ENCODE measurements around the gene KRTAP22-1. TPM values are rescaled to one million over a fixed set of nuclear protein-coding genes. Genes with fewer than 3 reads are reported as not detected.

KRTAP22-1 gene
- total and polyA plus RNA-seq, 2 donors (not counting 1 experiment from before 2014, with no cell fraction given), result not detected

DNA sequence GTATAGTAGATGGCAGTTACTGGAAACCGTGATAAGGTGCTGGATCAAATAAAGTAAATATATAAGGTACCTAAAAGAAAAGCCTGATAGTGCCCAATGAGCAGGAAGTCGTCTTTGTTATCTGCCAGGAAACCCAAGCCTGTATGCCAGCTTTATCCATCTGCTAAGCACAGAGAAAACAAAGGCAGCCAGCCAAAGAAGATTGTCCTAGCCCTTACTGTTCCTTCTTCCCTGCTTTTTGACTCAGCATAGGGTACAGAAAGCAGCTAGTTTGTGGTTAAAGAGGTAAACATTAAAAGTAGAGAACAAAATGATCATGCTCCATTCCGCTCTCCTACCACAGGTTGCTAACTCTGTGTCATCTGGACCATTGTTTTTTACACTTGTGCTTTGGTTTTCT is 20.8 kb upstream of the KRTAP22-1 start:
- no peaks in the 10 kb centered on the region for H3K4me1 ChIP-seq (ENCODE audit: control insufficient read depth in 2 of 2, insufficient read depth in 2 of 2, low read length in 2 of 2)
- H3K27me3 ChIP-seq (replicated peaks in 1 of 4; ENCODE audit: control extremely low read depth in 1 of 4, control insufficient read depth in 3 of 4, insufficient read depth in 4 of 4, low read length in 3 of 4), result no peaks in the 10 kb centered on the region
- H3K79me2 ChIP-seq (ENCODE audit: control insufficient read depth, insufficient read depth, low read length), result no peaks in the 10 kb centered on the region
- H3K4me3 ChIP-seq (ENCODE audit: control extremely low read depth in 1 of 5, extremely low read depth in 1 of 5, insufficient read depth in 1 of 5, low read depth in 2 of 5, low read length in 4 of 5), result no peak overlapping the region
- H3K4me1 Mint-ChIP-seq, result no peaks in the 10 kb centered on the region
- WGBS (ENCODE audit: insufficient coverage), result no CpG with 5 or more reads among the region's 3 CpGs
- no peaks in the 10 kb centered on the region for H4K20me1 ChIP-seq (ENCODE audit: control insufficient read depth, insufficient read depth, low read length, poor library complexity, severe bottlenecking)
- H2AFZ ChIP-seq (ENCODE audit: insufficient read depth, low read depth, low read length, poor library complexity, severe bottlenecking), result no peak overlapping the region
- H3K27me3 Mint-ChIP-seq, result no peaks in the 10 kb centered on the region
- no peak for ATAC-seq (ENCODE audit: low read depth)
- DNase-seq, result no peak
- TF ChIP-seq EZH2 (IDR thresholded peaks at IDR 0.05; ENCODE audit: borderline replicate concordance, insufficient read depth, low read depth, low read length, poor library complexity, severe bottlenecking), result no peak
- TF ChIP-seq, protein P1, sequence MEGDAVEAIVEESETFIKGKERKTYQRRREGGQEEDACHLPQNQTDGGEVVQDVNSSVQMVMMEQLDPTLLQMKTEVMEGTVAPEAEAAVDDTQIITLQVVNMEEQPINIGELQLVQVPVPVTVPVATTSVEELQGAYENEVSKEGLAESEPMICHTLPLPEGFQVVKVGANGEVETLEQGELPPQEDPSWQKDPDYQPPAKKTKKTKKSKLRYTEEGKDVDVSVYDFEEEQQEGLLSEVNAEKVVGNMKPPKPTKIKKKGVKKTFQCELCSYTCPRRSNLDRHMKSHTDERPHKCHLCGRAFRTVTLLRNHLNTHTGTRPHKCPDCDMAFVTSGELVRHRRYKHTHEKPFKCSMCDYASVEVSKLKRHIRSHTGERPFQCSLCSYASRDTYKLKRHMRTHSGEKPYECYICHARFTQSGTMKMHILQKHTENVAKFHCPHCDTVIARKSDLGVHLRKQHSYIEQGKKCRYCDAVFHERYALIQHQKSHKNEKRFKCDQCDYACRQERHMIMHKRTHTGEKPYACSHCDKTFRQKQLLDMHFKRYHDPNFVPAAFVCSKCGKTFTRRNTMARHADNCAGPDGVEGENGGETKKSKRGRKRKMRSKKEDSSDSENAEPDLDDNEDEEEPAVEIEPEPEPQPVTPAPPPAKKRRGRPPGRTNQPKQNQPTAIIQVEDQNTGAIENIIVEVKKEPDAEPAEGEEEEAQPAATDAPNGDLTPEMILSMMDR (IDR thresholded peaks at IDR 0.05), result no peak
- no peak overlapping the region for H3K27ac ChIP-seq (ENCODE audit: low read length in 2 of 2)
- H3K9ac ChIP-seq (ENCODE audit: low read length), result no peak overlapping the region
- no peaks in the 10 kb centered on the region for H3K36me3 ChIP-seq (replicated peaks in 1 of 2; ENCODE audit: control extremely low read depth in 1 of 2, control insufficient read depth in 1 of 2, extremely low read depth in 1 of 2, insufficient read depth in 2 of 2, low read length in 1 of 2)
- intact Hi-C loops (cut with micrococcal nuclease), result no loop called here
- ChIA-PET CTCF (no interaction called here), POLR2A (no interaction called here)
- no peak overlapping the region for H3K4me2 ChIP-seq (replicated peaks; ENCODE audit: low read depth, low read length, poor library complexity, severe bottlenecking)
- no peak overlapping the region for H3K4me3 Mint-ChIP-seq
- H3K9me3 ChIP-seq (ENCODE audit: control extremely low read depth in 1 of 3, control insufficient read depth in 2 of 3, insufficient read depth in 1 of 3, low read length in 2 of 3), result no peaks in the 10 kb centered on the region
- H3K27ac Mint-ChIP-seq, result no peak overlapping the region
- peaks cover 3% of the 10 kb centered on the region for H3K9me3 Mint-ChIP-seq (ENCODE audit: insufficient read depth)

DNA sequence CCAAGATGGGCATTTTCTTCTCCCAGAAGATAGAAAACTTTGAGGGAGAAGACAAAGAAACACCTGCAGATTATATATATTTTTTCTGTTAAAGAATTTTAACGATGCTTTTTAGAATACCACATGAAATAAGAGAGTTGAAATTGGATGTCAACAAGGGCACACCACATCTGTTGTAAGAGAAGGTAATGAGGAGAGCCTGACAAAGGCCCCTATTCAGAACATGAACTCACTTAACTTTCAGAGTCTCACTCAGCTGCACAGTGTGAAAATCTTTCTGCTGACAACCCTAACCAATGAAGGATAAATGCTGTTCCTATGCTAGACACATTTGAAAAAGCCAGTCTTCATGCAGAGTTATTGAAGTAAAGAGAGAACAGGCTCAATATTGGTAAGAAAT is 18.0 kb upstream of the KRTAP22-1 start:
- ChIA-PET CTCF (no interaction called here), POLR2A (no interaction called here)
- Histone ChIP-seq H2AFZ (ENCODE audit: insufficient read depth, low read depth, low read length, poor library complexity, severe bottlenecking) (no peak overlapping the region), H3K4me3 (ENCODE audit: control extremely low read depth in 1 of 5, extremely low read depth in 1 of 5, insufficient read depth in 1 of 5, low read depth in 2 of 5, low read length in 4 of 5) (no peak overlapping the region), H3K9ac (ENCODE audit: low read length) (no peak overlapping the region), H4K20me1 (ENCODE audit: control insufficient read depth, insufficient read depth, low read length, poor library complexity, severe bottlenecking) (no peaks in the 10 kb centered on the region), H3K27ac (ENCODE audit: low read length in 2 of 2) (no peak overlapping the region), H3K36me3 (replicated peaks in 1 of 2; ENCODE audit: control extremely low read depth in 1 of 2, control insufficient read depth in 1 of 2, extremely low read depth in 1 of 2, insufficient read depth in 2 of 2, low read length in 1 of 2) (no peaks in the 10 kb centered on the region), H3K79me2 (ENCODE audit: control insufficient read depth, insufficient read depth, low read length) (no peaks in the 10 kb centered on the region), H3K4me1 (ENCODE audit: control insufficient read depth in 2 of 2, insufficient read depth in 2 of 2, low read length in 2 of 2) (no peaks in the 10 kb centered on the region), H3K27me3 (replicated peaks in 1 of 4; ENCODE audit: control extremely low read depth in 1 of 4, control insufficient read depth in 3 of 4, insufficient read depth in 4 of 4, low read length in 3 of 4) (no peaks in the 10 kb centered on the region), H3K9me3 (ENCODE audit: control extremely low read depth in 1 of 3, control insufficient read depth in 2 of 3, insufficient read depth in 1 of 3, low read length in 2 of 3) (no peaks in the 10 kb centered on the region), H3K4me2 (replicated peaks; ENCODE audit: low read depth, low read length, poor library complexity, severe bottlenecking) (no peak overlapping the region)
- H3K27ac Mint-ChIP-seq, result no peak overlapping the region
- ATAC-seq (ENCODE audit: low read depth), result no peak
- no peaks in the 10 kb centered on the region for H3K27me3 Mint-ChIP-seq
- TF ChIP-seq, protein P1 (IDR thresholded peaks at IDR 0.05), result no peak
- no peak for TF ChIP-seq EZH2 (IDR thresholded peaks at IDR 0.05; ENCODE audit: borderline replicate concordance, insufficient read depth, low read depth, low read length, poor library complexity, severe bottlenecking)
- intact Hi-C loops (cut with micrococcal nuclease), result no loop called here
- no peaks in the 10 kb centered on the region for H3K4me1 Mint-ChIP-seq
- peaks cover 3% of the 10 kb centered on the region for H3K9me3 Mint-ChIP-seq (ENCODE audit: insufficient read depth)
- H3K4me3 Mint-ChIP-seq, result no peak overlapping the region
- DNase-seq, result no peak
- no CpG with 5 or more reads among the region's 1 CpG for WGBS (ENCODE audit: insufficient coverage)
